Activated CD8-positive, alpha-beta memory T cell treated with anti-CD3 and anti-CD28 coated beads, Interleukin-2, amount 50 U/mL, for 24 hours (primary cell): ENCODE data around the gene ROBO1.

Experiments
- DNase-seq: peaks from one replicate; pipeline ENCODE4 v3.0.0-alpha.2; 2020; ENCODE audit errors: extremely low read depth

ROBO1 gene

GRCh38 chr3:79074558-79074957, 693.2 kb downstream of the ROBO1 start:
- DNase-seq, result no peak

DNA sequence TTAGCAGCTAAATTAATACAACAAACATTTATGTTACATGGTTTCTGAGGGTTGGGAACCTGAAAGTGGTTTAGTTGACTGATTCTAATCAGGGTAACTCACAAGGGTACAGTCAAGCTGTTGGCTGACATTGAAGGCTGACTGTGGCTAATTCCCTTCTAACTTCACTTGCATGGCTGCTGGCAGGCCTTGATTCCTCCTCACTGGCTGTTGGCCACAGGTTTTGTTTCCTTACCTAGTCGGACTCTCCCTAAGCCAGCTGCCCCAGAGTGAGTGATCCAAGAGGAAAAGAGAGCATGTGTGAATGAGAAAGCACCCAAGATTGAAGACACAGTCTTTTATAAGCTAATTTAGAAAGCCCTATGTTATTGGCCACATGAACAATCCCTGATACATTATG, 700.1 kb downstream of the ROBO1 start:
- no peak for DNase-seq

- DNase-seq, result no peak
Observed at GRCh38 chr3:79066481-79066880, 701.3 kb downstream of the ROBO1 start.

DNA sequence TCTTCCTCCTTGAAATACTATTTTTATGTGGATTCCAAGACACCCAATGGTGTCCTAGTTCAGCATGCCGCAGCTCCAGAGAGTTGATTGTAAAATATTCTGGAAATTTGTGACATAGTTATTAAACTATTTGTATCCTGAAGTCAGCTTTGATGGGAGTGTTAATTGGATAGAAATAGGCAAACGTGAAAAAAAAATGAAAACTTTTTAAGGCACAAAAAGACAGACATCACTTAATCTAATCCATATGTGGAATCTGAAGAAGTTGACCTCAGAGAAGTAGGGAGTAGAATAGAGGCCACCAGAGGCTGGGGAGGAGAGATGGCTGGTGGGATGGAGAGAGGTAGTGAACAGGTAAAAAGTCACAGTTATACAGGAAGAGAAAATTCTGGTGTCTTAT, 704.2 kb downstream of the ROBO1 start:
- no peak for DNase-seq

DNA sequence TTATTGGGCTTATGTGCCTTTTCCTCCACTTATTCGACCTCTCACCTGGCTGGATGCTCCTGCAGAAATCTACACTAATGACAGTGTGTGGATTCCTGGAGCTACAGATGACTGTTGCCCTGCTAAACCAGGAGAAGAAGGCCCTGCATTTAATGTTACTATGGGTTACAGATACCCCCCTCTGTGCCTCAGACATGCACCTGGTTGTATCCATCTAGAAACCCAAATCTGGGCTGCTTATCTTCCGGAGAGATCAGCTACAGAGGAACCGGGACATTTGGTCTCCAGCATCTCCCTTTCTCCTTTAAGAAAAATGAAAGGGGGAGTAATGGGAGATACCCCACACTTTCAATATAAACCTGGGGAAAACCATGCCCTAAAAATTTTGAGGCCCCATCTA, 710.0 kb downstream of the ROBO1 start:
- DNase-seq, result no peak

DNA sequence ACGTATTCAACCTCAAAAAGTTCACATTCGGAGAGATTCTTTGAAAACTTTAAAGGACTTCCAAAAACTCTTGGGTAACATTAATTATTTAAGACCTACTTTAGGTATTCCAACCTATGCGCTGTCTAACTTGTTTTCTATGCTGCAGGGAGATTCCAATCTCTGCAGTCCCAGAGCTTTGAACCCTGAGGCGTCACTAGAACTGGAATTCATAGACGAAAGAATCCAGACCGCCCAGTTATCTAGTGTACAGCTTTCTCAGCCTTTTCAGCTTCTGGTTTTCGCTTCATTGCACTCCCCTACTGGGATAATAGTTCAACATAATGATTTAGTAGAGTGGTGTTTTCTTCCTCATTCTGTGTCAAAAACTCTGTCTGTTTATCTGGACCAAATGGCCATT, 711.3 kb downstream of the ROBO1 start:
- no peak for DNase-seq

- DNase-seq, result no peak
Observed at GRCh38 chr3:79052054-79052681, 715.6 kb downstream of the ROBO1 start.

GRCh38 chr3:79047581-79047980, 720.2 kb downstream of the ROBO1 start:
- DNase-seq, result no peak

DNA sequence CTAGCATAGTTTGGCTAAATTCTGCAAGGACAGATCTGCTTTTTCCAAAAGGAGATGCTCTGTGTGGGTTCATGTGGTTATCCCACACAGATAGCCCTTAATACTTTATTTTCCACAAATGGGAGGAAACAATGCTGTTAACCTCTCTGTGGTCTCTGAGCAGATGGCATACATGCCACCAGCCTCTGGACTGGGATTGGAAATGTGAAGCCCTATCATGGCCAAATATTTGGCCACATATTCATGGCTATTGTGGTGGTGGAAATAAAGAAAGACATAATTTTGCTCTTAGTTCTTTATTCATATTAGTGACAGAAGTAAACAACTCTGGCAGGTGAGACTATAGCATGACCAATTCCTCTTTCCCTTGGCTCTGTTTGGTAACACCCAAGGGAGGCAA, 726.2 kb downstream of the ROBO1 start:
- no peak for DNase-seq

GRCh38 chr3:79040701-79041100, 727.1 kb downstream of the ROBO1 start:
- DNase-seq, result no peak

DNA sequence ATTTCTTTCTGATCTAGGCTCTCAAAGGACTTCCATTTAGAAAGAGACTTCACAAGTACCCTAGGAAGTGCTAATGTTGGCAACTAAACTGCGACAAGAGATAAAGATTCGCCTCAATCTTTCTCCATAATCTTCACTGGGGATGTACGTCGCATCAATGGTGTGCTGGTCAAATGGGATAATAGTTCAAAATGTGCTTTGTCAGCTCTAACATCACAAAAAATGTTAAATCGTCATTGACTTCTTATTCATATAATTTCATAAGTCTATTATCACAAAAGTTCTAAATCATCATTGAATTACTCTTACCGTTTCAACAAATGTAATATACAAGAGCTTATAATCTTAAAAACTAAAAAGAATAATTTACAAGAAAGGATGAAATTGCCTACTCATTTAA, 727.7 kb downstream of the ROBO1 start:
- no peak for DNase-seq

- no peak for DNase-seq
Observed at GRCh38 chr3:79039192-79039591, 728.6 kb downstream of the ROBO1 start.

DNA sequence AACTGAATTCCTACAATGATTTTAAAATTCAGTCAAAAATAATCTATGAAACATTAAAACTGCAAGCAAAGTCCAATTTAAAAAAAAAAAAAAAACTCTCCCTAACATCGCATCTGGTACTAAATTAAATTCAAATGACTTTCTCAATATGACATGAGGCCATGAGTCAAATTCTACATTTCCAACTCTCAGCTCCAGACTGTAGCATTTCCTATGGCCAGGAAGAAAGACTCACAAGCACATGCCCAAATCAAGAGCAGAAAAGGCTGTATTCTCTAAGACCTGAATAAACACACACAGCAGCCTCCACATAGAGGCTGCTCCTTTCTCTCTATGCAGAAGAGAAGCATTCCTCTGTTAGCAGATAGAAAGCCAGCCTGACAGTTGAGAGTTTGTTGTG, 729.2 kb downstream of the ROBO1 start:
- no peak for DNase-seq

GRCh38 chr3:79038057-79038456, 729.7 kb downstream of the ROBO1 start:
- DNase-seq, result no peak

- no peak for DNase-seq
Observed at GRCh38 chr3:79032686-79033318, 735.0 kb downstream of the ROBO1 start.

- DNase-seq, result no peak
Observed at GRCh38 chr3:79030157-79030556, 737.6 kb downstream of the ROBO1 start.

- no peak for DNase-seq
Observed at GRCh38 chr3:79028916-79029315, 738.9 kb downstream of the ROBO1 start.

DNA sequence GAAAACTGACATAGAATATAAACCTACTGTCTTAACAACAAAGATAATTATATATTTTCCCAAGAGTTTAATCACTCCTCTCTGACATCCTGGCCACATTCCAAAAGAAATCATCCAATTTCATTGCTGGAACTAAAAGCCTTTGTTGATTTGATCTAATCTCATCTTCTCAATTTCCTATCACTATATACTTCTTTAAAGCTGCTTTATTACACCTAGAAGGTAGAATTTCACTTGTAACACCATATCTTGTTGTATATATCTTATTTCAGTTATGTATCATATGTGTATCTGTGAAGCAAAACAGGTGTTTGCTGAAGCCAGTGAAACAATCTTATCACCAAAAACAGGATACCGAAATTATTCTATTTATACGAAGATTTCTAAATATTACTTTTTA, 740.2 kb downstream of the ROBO1 start:
- DNase-seq, result no peak

- DNase-seq, result no peak
Observed at GRCh38 chr3:79019924-79020173, 747.9 kb downstream of the ROBO1 start.

DNA sequence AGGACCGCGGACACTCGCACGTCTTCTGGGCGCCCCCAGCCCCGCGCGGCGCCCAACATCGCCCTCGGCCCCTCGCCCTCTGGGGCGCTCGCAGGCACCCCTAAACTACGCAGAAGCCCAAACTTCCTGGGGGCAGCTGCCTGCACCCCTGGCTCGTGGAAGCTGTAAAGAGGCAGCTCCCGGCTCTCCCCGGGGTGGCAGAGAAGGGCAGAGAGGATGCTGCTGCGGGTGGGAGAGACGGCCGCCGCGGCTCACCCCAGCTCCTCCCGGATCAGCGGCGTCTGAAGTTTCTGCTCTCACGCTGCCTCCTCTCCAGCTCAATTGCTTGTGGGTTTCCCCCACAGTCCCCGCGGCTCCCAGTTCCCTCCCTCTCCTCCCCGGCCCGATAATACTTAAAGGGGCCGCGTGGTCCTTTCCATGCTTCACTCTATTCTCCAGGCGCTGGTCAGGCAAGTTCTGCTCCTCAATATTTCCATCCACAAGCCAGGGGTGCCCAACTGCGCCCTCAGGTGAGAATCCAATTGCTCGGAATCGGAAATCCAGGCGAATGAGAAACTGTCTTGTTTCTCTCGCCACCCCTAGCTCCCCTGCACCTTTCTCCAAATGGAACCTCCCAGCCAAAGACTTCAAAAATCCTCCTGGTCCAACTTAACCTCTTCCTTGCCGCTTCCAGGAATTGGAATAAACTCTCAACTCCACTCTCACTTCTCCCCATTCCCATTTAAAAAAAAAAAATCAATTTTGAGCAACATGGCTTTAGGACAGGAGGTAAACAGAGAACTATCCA, 748.5 kb downstream of the ROBO1 start:
- no peak for DNase-seq

GRCh38 chr3:79018671-79019136, 749.1 kb downstream of the ROBO1 start:
- no peak for DNase-seq

- no peak for DNase-seq
Observed at GRCh38 chr3:79018265-79018664, 749.5 kb downstream of the ROBO1 start.
